Anterior cingulate cortex (tissue), 58 donors: ENCODE data around the gene DLG1.

Source experiments
- DNase-seq, 58 donors: peaks; one replicate each; lab custom pipeline; 2025; lab: John Stamatoyannopoulos, UW

The DLG1 gene

DNA sequence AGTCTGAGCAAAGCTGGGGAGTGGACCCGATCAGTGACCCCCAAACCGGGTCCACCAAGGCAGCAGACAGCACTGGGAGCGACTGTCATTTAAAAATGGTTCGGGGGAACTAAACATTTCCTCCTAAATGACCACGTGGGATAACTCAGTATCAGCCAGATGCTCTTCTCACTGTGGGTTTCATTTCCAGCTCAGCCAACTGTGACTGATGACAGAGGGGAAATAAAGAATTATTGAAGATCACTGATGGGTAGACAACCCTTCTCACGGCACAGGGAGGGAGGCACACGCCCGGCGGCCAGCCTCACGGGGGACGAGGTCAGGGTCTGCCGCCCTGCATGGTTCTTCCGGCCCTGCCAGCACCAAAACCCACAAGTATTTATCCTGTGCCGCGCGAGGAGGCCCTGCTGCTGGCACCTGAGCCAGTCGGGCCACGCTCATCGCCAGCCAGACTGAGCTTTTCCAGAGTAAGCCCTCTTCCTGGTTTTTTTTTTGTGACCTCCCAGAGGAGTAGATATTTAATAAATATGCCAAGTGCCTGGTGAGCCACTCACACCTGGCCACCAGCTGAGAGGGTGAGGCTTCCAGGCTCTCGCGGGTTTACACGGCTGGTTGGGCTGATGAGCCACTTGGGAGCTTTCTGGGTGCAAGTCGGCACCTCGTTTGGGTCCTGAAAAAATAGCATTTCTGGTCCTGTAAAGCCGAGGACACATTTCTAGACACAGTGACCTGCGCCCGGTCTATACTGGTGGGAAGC is 275.0 kb downstream of the DLG1 start:
- no peak for DNase-seq

DNA sequence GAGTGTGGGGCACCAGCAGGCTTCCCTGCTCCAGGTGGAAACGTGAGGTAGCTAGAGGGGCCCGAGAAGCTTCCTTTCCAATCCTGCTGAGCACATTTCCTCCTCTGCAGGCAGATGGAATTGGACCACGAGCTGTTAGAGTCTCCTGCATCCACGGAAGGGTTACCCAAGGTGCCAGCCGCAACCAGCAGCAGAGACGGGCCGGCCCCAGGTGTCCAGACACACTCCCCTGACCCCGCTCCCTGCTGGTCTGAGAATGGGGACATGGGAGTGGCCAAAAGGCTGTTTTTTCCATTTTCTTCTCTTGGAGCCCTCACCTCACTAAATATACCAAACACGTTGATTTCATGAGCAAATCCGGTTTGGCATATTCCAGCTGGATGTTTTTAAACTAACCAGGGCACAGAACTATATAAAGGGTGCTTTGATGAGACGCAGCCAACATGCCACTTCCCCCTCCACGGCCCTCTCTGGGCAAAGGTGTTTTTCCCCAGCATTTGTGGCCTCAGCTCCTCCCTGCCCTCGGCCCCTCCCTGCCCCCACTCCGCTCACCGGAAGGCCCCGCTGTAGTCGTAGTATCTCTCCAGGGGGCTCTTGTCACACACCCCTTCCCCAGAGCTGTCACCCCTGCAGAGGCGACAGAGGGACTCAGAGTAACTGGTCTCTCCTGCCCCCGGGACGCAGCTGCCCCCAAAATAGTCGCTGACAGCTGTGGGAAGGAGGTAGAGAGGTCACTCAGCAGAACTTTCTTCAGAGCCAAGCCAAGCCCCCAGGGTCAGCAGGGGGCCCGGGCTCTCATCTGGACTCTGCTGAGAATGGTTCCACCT is 275.8 kb downstream of the DLG1 start:
- no peak for DNase-seq

DNA sequence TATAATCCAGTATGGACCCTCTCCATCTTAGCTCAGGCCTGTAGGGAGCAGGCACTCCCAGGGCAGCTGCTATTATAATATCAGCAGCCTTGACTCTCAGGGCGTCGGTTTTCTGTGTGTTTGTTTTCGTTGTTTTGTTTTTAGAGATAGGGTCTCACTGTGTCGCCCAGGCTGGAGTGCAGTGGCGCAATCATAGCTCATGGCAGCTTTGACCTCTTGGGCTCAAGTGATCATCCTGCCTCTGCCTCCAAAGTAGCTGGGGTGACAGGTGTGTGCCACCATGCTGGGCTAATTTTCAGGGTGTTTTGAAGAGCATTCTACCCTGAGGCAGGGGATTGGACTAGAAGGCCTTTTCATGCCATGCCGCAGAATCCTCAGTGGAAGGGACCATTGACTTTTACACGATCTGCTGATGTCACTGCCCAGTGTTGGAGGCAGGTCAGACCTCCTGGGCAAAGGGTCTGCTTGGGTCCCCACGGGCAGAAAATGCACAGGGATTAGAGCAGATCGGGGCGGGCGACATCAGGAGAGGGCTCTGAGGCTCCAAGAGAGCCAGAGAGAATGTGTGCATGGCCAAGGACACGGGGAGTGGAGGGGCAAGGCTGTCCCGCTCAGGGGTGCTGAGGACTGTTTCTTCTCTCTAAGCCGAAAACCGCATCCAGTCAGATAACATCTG is 276.5 kb downstream of the DLG1 start:
- no peak for DNase-seq

DNA sequence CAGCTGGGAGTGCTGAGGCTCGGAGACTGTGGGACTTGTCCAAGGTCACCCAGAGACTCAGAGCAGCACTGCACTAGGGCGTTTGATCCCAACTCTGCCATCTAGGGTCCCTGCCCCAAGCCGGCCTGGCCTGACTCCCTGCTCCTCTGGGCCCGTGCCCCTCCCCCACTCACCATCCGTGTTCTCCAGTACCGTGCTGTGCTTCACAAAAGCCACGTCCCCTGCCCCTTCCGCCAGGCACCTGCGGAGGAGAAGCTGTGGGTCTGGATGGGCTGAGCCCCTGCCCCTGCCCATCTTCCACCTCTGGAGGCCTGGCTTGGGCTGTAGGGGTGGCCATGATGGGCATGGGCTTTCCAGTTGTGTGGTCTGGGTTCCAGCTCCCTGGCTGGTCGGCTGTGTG is 277.2 kb downstream of the DLG1 start:
- DNase-seq: no peak

DNA sequence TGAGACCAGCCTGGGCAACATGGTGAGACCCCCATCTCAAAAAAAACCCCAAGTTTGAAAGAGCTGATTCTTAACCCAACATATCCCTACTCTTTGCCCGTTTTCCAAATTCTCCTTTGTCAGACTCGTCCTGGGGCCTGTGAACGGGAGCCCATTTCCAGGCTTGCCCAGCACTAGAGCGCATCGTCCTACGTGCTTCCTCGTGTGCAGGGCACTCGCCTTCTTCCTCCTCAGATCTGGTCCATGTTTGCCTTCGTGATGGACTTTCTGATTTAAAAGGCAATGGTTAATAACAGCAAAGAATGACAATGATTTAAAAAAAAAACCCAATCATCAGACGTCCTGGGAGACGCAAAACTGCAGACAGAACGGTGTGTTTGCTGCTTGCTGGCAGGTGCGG is 278.9 kb downstream of the DLG1 start:
- no peak for DNase-seq

DNA sequence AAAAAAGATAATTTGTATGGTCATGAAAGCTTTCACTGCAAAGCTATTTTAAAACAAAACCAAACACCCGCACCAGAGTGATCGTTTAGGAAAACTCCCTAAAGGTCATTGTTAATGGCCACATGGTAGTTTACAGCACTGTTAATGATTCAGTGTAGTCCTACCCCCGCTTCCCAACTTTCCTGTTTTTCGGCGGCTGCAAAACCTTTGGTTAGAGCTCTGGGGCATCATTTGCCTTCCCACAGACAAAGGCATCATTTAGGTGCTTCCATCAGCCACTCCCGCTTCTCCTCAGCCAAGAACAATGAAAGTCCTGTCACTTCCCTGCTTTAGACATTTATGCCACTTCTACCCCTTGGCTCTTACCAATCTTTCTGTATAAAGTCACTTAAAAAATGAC is 279.4 kb downstream of the DLG1 start:
- DNase-seq: peak in 4 of 58 donors; percentile 24 to 58 (median 30)

DNA sequence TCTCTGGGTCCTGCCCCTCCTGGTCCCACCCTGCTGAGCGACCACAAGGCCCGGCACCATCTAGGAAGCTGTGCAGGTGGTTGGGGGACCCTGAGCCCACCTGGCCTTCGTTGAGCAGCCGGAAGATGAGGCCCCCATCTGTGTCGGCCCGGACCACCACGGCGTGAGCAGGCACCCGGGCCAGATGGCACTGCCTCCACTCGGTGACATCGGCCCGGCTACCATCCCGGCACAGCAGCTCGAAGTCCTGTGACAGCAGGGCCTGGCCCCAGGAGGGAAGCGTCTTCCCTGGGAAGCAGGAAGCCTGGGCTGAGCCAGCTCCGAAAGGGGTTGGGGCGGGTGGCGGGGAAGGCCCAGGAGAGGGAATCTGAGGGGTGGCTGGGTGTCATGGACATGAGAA is 281.4 kb downstream of the DLG1 start:
- DNase-seq: no peak

DNA sequence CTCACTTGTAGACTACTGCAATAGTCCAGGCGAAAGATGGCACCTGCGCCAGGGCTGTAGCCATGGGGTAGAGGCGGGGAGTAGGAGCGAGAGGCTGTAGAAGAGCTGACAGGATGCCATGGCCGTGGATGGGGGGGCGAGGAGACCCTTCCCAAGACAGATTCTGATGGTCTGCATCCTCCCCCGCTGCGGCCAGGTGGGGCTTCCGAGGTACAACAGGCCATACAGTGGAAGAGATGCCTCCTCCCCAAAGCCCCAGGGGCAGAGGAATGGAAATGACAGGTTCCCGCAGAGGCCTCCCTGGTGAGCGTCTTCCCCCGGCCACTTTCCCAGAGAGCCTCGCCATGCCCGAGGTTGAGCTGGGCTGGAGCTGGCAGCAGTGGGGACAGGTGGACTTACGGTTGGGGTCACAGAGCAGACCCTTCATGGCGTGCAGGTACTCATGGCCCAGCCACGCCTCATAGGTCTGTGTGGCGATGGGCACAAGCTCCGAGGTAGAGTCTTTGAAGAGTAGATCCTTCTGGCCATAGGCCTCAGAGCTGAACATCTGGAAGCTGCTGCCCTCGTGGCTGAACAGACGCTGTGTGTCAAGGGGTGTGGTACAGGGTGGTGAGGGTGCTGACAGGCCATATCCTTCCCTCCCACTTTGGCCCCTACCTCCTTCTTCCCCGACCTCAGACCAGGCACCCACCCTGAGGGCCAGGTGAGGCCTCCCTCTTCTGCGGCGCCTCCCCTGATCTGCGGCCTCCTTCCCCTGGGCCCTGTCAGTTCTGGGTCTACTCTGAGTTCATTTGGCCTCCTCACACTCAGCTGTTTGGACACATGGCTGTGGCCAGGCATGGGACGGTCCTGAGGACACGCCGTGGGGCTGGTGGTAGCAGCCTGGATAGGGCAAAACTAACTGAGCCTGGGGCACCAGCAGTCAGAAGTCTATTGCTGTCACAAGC is 282.3 kb downstream of the DLG1 start:
- DNase-seq: no peak

DNA sequence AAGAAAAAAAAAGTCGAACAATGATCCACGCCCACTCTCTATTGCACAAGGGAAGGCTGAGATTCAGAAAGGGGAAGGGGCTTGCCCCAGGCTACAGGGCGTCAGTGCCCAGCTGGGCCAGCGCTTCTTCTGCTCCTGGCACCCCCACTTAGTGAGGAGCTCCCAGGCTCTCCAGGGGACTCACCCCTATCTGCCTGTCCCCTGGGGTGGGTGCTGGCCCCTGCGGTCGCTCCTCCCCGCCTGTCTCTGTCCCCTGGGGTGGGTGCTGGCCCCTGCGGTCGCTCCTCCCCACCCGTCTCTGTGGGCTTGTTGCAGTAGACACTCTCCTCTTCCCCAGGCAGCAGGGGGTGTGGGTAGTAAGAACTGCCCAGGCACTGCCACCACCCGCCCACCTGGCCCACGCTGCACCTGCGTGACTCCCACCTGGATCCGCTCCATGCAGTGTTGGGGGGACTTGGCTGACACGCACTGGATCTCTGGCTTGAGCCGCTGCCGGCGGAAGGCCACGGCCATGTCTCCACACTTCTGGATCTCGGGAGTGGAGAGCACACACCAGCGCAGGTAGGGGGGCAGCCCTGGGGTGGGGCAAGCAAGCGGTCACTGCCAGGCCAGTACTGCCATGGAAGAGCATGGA is 283.4 kb downstream of the DLG1 start:
- DNase-seq: no peak

DNA sequence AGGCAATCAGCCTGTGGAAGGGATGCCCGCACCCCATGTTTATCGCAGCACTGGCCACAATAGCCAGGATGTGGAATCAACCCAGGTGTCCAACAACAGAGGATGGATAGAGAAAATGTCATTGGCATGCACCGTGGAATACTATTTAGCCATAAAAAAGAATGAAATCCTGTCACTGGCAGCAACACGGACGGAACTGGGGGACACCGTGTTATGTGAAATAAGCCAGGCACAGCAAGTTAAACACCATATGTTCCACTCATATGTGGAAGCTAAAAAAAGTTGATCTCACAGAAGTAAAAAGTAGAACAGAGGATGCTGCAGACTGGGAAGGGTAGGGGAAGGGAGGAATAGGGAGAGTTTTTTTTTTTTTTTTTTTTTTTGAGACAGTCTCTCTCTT is 284.4 kb downstream of the DLG1 start:
- no peak for DNase-seq

DNA sequence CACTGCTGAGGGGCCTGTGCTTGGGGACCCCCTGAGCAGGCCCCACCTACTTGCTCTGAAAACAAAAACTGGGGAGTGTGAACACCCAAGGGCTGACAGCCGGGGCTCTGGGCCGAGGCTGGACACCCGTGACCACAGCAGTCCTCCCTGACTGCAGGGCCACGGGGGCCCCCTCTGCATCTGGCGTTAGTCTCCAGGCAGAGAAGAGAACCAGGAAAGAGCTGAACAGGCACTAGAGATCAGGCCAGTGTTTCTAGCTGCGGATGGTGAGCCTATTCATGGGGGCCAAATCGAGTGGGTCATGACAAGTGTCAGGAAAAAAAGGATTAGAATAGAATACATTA is 285.9 kb downstream of the DLG1 start:
- no peak for DNase-seq

DNA sequence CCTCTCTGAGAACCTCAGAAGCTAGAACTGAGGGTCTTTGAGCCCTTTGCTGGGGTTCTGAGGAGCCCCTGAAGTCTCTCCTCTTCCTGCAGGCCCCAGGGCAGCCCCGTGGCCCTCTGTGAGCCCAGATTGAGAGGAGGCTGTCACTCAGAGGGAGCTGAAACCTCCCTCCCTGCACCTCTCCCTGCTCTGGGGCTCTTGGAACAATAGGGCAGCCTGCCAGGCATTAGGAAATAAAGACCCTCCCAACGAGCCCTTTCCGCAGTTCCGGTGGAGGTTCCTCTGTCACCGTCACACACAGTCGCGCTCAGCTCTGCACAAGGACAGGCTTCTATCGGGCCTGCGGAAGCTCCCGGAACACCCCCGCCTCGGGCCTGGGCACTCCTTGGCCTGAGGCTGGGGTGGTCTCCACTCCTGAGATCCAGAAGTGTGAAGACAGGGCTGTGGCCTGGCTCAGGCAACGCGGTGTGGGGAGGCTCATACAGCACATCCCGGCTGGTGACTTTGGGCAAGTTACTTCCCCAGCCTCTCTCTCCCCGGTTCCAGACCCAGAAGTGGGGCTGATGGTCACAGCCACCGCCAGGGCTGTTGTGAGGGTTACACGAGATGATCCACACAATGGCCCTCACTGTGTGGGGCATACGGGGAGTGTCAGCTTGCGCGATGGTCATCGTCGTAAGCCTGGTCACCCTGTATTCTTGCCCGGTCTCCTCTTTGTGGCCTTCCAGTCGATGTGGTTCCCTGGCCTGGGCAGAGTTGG is 286.5 kb downstream of the DLG1 start:
- DNase-seq: no peak

DNA sequence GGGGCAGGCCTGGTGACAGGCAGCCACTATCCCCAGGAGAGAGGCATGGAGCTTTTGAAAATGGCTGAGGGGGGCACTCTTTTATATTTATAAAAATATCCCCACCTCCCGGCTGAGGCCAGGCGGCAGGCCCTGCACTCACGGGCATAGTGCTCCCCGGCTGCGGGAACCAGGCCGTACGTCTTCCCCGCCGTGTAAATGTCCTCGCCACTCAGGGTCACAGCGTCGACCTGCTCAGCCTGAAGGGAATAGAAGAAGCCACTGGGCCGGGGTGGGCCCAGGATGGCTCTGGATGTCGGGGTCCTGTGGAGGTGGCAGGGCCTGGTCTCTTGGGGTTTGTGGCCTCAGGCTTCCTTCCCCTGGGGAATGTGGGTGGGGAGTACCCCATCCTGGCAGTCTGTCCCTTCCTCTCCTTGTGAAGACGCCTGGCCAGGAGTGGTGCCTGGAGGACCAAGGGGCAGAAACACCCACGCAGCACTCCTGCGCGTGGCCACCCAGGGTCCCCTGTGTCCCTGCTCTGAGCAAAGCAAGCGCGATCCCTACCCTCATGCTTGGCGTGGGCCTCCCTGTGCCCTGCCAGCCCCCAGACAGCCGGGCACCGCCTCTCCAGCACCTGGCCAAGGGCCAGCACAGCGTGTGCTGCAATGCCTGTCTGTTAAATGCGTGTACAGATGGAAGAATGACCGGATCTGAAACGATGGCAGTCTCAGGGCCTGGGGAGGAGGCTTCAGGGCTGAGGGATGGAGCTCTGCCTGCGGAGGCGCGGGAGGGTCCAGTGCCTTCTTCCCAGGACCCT is 287.7 kb downstream of the DLG1 start:
- no peak for DNase-seq

DNA sequence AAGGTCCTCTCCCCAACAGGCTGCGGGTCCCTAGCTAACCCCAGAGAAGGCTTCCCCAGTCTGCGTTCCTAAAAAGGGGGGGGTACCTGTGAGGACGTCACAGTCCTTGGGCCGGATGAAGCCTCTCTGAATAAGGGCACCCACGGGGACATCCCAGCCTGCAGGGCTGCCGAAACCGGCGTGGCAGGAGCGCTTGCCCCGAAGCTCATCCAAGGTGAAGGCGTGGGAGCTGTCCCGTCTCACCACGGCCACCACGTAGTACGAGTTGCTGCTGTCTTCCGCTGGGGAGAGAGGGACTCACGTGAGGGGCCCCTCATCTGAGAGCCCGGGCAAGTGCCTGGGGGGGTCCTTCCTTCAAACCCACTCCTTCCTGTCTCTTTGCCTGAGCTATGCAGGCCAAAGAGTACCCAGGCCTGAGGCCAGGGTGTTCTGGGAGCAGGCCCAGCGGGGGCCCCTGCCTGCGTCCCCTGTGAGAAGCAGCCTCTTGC is 288.8 kb downstream of the DLG1 start:
- no peak for DNase-seq

DNA sequence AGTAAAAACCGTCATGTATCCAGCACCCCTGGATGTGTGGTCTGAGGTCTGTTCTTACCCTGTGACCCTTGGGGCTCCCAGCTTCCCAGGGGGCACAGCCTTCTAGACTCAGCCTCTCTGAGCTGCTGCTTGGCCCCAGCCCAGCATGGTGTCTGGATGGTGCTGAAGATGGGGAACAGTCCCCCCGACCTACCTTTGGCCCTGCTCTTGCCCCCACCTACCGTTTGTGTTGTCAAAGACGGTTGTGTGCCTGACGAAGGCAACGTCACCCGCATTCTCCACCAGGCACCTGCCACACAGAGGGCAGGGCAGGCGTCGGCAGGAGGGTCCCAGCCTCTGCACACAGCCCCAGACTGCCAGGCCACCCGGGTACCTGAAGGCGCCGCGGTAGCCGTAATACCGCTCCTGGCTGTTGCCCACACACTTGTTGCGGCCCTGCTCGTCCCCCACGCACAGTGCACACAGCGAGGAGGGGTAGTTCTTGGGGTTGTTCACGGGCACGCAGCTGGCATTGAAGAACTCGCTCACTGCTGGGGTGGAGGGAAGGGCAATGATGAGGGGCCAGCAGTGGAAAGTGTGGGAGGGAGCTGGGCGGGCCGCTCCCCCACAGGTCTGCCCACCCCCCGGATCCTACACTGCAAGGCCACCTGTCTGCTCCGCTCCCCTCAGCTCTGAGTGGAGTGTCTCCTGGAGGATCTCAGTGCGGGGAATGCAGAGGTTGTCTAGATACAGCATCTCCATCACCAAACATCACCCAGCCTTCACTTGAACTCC is 289.8 kb downstream of the DLG1 start:
- DNase-seq: no peak

DNA sequence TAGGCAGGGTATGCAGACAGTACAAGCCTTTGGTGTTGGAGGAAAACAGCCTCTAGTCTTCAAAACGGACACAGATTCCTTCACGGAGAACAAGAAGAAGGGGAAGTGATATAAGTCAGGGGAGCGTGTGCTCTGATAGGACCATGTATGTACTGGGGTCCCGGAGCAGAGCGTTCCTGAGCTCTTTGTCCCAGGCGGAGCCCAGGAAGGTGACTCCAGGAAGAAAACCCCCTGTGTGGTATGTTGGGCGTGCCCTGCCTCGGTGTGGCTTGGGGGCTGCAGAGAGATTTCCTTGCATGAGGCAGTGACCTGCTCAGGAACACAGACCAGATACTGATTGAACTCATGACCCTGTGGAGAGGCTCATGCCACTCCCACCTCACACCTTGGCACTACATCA is 290.5 kb downstream of the DLG1 start:
- no peak for DNase-seq

DNA sequence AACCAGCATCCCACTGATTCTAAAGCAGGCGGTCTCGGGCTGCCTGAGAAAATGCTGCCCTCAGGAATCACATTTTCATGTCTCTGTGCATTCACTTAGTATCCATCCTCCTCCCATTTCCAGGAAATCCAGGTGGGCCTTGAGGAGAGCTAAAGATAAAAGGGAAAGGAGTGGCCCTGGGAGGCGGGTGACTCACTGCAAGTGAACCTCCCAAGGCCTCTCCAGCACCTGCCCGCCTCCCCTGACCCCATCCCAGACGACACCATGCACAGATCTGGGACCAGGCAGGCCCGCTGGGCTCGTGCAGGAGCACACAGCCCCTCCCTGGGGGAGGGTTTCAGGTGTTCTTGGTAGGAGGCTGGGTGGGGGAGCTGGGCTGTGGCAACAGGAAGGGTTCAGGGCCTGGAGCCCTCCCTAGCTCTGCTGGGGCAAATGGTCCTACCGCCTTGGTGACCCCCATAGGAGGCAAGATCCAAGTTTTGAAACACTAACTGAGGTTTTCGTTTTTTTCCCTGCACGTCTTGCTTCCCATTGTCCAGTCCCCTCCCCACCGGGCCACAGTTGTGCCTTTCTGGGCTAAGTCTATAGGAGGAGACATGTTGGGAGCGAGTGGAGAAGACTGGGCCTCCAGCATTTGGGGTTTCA is 291.0 kb downstream of the DLG1 start:
- DNase-seq: no peak
